Measurements from ENCODE around the gene GPR137. TPM values are rescaled to one million over a fixed set of nuclear protein-coding genes. Genes with fewer than 3 reads are reported as not detected.
"Not testable (repeated sequence)": the region's sequence is repeated elsewhere in the genome, so short reads cannot be mapped to it uniquely, and the experiment has no call there.

Gene GPR137
- total RNA-seq, 6 experiments from 2014 or later: 13.0 to 21.9 (median 17.8) TPM

GRCh38 chr11:64245797-64246620 lies 39.6 kb upstream of the GPR137 start:
- peak in 2 of 3 donors; percentile 69 to 78 for DNase-seq
- H3K4me3 ChIP-seq: peak overlapping the region; percentile 74 to 76 (median 75)
- intact Hi-C loops (cut with DNase I): no loop called here
- peaks cover 0 to 5% (median 2%) of the 10 kb centered on the region in 4 donors for H3K36me3 ChIP-seq
- WGBS (ENCODE audit: insufficient coverage, low coverage, low lambda C conversion rate, missing lambda C conversion rate): under 1% methylated on average over 20 of the region's 46 CpGs
- TF ChIP-seq POLR2A (IDR thresholded peaks at IDR 0.05): no peak
- TF ChIP-seq, protein P1, sequence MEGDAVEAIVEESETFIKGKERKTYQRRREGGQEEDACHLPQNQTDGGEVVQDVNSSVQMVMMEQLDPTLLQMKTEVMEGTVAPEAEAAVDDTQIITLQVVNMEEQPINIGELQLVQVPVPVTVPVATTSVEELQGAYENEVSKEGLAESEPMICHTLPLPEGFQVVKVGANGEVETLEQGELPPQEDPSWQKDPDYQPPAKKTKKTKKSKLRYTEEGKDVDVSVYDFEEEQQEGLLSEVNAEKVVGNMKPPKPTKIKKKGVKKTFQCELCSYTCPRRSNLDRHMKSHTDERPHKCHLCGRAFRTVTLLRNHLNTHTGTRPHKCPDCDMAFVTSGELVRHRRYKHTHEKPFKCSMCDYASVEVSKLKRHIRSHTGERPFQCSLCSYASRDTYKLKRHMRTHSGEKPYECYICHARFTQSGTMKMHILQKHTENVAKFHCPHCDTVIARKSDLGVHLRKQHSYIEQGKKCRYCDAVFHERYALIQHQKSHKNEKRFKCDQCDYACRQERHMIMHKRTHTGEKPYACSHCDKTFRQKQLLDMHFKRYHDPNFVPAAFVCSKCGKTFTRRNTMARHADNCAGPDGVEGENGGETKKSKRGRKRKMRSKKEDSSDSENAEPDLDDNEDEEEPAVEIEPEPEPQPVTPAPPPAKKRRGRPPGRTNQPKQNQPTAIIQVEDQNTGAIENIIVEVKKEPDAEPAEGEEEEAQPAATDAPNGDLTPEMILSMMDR (IDR thresholded peaks at IDR 0.05): no peak
- H3K27ac ChIP-seq: peak overlapping the region; percentile 1 to 65 (median 46)
- H3K9me3 ChIP-seq: no peaks in the 10 kb centered on the region
- peaks cover 0 to 31% (median 15%) of the 10 kb centered on the region in 4 donors for H3K4me1 ChIP-seq
- peak in 1 of 4 donors; percentile 4 for ATAC-seq
- no peaks in the 10 kb centered on the region for H3K27me3 ChIP-seq

DNA sequence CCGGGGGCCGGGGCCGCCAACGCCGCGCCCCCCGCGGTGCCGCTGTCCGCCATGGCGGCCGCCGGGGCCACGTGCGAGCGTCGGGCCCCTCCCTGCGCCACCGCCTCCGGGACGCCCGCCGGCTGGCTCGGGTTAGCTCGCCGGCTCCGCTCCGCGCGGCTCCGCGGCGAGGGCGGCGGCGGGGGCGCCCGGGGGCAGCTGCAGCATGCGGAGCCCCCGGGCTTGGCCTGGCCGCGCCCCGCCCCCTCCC lies 39.1 kb upstream of the GPR137 start:
- H3K27me3 ChIP-seq; H3K9me3 ChIP-seq; ATAC-seq; H3K36me3 ChIP-seq; intact Hi-C loops (cut with DNase I); DNase-seq: not testable (repeated sequence)
- WGBS (ENCODE audit: insufficient coverage, low coverage, low lambda C conversion rate, missing lambda C conversion rate): no CpG with 5 or more reads among the region's 43 CpGs
- Histone ChIP-seq H3K4me1 (peaks cover 0 to 32% (median 15%) of the 10 kb centered on the region in 4 donors), H3K4me3 (peak overlapping the region; percentile 74 to 76 (median 75)), H3K27ac (peak overlapping the region in 1 of 3 donors; percentile 46)

DNA sequence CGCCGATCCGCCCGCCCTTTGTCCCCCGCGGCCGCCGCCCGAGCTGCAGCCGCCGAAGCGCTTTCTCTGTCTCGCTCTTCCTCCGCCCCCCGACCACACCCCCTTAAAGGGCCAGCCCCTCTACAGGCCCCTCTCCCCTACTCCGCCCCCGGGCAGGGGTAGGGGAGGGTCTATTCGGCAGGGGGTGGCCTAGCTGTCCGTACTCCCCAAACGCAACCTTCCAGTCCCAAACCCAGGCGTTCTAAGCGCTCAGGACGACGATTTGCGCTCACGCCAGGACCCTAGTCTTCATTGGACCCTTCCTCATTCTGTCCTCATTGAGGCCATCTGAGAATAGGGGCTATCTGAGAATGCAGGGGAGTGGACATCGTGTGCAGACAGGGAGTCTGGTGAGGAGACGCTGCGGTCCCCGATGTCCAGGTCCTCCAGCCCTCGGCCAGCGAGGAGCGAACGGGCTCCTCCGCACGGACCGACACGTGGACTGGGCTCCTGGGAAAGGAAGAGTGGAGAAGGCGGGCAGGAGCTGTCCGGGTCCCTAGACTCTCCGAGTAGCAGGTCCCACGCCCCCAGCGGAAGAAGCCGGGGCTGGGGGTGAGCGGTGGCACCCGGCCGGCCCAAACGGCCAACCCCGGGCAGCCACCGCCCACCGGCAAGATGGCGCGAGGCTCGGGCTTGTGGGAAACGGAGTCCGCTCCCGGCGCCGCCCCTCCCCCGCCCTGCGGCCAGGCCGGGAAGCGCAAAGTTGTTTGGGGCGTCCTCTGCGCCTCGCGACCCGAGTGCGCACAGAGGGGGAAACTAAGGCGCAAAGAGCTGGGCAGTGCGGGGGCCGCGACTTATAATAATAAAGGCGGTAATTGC lies 38.5 kb upstream of the GPR137 start, which contains the start of gene PPP1R14B:
TSS of gene PPP1R14B (minus strand) at position 73 of the 858 bp plus-strand sequence. CDS start 270 bp downstream, outside the sequence.
- WGBS (ENCODE audit: insufficient coverage, low coverage, low lambda C conversion rate, missing lambda C conversion rate): 0% methylated on average over 4 of the region's 74 CpGs
- H3K9me3 ChIP-seq: no peaks in the 10 kb centered on the region
- H3K36me3 ChIP-seq: peaks cover 0 to 5% (median 2%) of the 10 kb centered on the region in 4 donors
- DNase-seq: peak; percentile 91 to 93 (median 92)
- peak; percentile 58 to 73 (median 70) for ATAC-seq
- H3K4me3 ChIP-seq: peak within 1 kb of the TSS; percentile 74 to 76 (median 75)
- intact Hi-C loops (cut with DNase I): no loop called here
- no peaks in the 10 kb centered on the region for H3K27me3 ChIP-seq
- peak; percentile 21 for TF ChIP-seq POLR2A (IDR thresholded peaks at IDR 0.05)
- TF ChIP-seq, protein P1 (IDR thresholded peaks at IDR 0.05): peak in 3 of 4 donors; percentile 15 to 25 (median 19)
- peak within 1 kb of the TSS; percentile 46 to 80 (median 48) for H3K27ac ChIP-seq
- peaks cover 0 to 33% (median 16%) of the 10 kb centered on the region in 4 donors for H3K4me1 ChIP-seq

GRCh38 chr11:64247729-64248531 lies 37.7 kb upstream of the GPR137 start:
- TF ChIP-seq, protein P1 (IDR thresholded peaks at IDR 0.05): no peak
- no peak for TF ChIP-seq POLR2A (IDR thresholded peaks at IDR 0.05)
- H3K27ac ChIP-seq: peak overlapping the region; percentile 46 to 80 (median 48)
- no peak for DNase-seq
- peaks cover 0 to 27% (median 12%) of the 10 kb centered on the region in 4 donors for H3K4me1 ChIP-seq
- peak in 2 of 4 donors; percentile 0 to 1 for ATAC-seq
- peaks cover 0 to 5% (median 2%) of the 10 kb centered on the region in 4 donors for H3K36me3 ChIP-seq
- H3K9me3 ChIP-seq: no peaks in the 10 kb centered on the region
- H3K27me3 ChIP-seq: no peaks in the 10 kb centered on the region
- H3K4me3 ChIP-seq: peak overlapping the region; percentile 61 to 76 (median 69)
- 35% methylated on average over 17 of the region's 31 CpGs for WGBS (ENCODE audit: insufficient coverage, low coverage, low lambda C conversion rate, missing lambda C conversion rate)
- intact Hi-C loops (cut with DNase I): no loop called here

Measured in right lobe of liver (tissue), 6 donors.